Activated gamma-delta T cell treated with Interleukin-2 at 50 U/mL for 16 hours (primary cell): ENCODE data around the gene PRCD.

Experiments used
- DNase-seq: peaks from one replicate; pipeline ENCODE4 v3.0.0-alpha.2; 2020

Gene PRCD

GRCh38 chr17:76539631-76540271, at the start of gene PRCD:
Gene PRCD (plus strand): TSS chr17:76540044. CDS start chr17:76540142, 98 bp downstream.
- no peak for DNase-seq

- no peak for DNase-seq
Measured at GRCh38 chr17:76490112-76490710, 49.6 kb upstream of the PRCD start.

- DNase-seq, result peak; percentile 21
Measured at GRCh38 chr17:76491271-76492122, 48.3 kb upstream of the PRCD start.

- DNase-seq, result no peak
Measured at GRCh38 chr17:76492123-76492988, 47.5 kb upstream of the PRCD start.

GRCh38 chr17:76492989-76493501, 46.8 kb upstream of the PRCD start:
- DNase-seq, result peak; percentile 30

- peak; percentile 45 for DNase-seq
Measured at GRCh38 chr17:76493505-76494167, 46.2 kb upstream of the PRCD start.

GRCh38 chr17:76495663-76496400, 44.0 kb upstream of the PRCD start:
- no peak for DNase-seq

GRCh38 chr17:76496464-76496863, 43.4 kb upstream of the PRCD start:
- DNase-seq, result no peak

- DNase-seq, result no peak
Measured at GRCh38 chr17:76497699-76497978, 42.2 kb upstream of the PRCD start.

GRCh38 chr17:76497979-76498875, 41.6 kb upstream of the PRCD start:
- no peak for DNase-seq

GRCh38 chr17:76498876-76499251, 41.0 kb upstream of the PRCD start:
- peak; percentile 22 for DNase-seq

- no peak for DNase-seq
Measured at GRCh38 chr17:76499267-76499667, 40.6 kb upstream of the PRCD start.

GRCh38 chr17:76500074-76500746, 39.6 kb upstream of the PRCD start:
- no peak for DNase-seq

GRCh38 chr17:76500747-76501017, 39.2 kb upstream of the PRCD start:
- DNase-seq, result no peak

GRCh38 chr17:76501018-76501826, 38.6 kb upstream of the PRCD start, which contains the start of gene RHBDF2:
Gene RHBDF2 (minus strand): TSS chr17:76501423. CDS start chr17:76481524, 19,899 bp downstream.
- peak; percentile 97 for DNase-seq

GRCh38 chr17:76501827-76502307, 38.0 kb upstream of the PRCD start:
- DNase-seq, result no peak

- no peak for DNase-seq
Measured at GRCh38 chr17:76502341-76503211, 37.3 kb upstream of the PRCD start.

GRCh38 chr17:76504117-76504516, 35.7 kb upstream of the PRCD start:
- no peak for DNase-seq
